Fibroblast of the aortic adventitia (primary cell): ENCODE measurements around the gene TIMP3. TPM values are rescaled to one million over a fixed set of nuclear protein-coding genes. Genes with fewer than 3 reads are reported as not detected.

Experiments used
- DNase-seq: peaks from one replicate; pipeline ENCODE4 v3.0.0-alpha.2; 2010; ENCODE audit warnings: low read depth
- H3K4me3 ChIP-seq: 2 replicates; pipeline ENCODE4 v1.5.1; 2011; ENCODE audit warnings: low read depth, mild to moderate bottlenecking, control low read depth, low read length, moderate library complexity
- total RNA-seq: library from RNA; depleted of rRNA; stranded (reverse); fragments of >200 nt; gene quantifications from 2 replicates; pipeline ENCODE4 v1.2.3, GENCODE V29; 2012; ENCODE audit warnings: low replicate concordance
- TF ChIP-seq, protein P1 (sequence below): IDR thresholded peaks from 2 replicates; pipeline ENCODE4 v1.5.1; 2011; ENCODE audit warnings: mild to moderate bottlenecking, low read length, control low read depth, inconsistent platforms; ENCODE audit not compliant: insufficient read depth

TIMP3 gene
- total RNA-seq, 1 donor = 329 TPM

DNA sequence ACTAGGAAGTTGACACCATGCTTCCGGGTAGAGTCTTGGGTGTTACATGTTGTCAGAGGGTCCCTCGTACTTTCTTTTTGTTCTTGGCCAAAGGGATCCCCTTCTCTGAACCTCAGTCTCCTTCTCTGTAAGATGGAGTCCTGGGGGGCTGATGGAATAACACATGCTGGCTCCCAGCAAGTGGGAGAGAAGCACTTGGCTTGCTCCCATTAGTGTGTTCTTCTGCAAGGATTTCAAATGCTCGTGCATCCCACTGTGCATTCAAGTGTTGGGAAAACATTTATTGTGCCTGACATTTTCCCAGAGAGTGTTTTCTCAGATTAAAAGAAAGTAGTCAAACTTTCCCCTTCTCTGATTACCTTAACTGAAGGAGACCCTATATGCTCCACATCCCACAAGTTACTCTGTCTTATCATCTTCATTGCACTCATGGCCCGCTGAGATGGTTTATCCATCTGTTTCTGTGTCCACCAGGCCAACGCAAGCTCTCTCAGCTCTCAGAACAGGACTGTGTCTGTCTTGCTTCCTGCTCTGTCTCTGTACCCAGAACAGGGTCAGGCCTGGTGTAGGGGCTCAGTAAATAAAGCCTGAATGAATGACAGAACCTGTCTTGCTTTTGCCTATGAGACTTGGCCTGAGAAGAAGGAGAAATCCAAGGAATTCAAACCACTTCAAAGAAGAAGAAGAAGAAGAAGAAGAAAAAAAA, 16.0 kb upstream of the TIMP3 start:
- TF ChIP-seq, protein P1, sequence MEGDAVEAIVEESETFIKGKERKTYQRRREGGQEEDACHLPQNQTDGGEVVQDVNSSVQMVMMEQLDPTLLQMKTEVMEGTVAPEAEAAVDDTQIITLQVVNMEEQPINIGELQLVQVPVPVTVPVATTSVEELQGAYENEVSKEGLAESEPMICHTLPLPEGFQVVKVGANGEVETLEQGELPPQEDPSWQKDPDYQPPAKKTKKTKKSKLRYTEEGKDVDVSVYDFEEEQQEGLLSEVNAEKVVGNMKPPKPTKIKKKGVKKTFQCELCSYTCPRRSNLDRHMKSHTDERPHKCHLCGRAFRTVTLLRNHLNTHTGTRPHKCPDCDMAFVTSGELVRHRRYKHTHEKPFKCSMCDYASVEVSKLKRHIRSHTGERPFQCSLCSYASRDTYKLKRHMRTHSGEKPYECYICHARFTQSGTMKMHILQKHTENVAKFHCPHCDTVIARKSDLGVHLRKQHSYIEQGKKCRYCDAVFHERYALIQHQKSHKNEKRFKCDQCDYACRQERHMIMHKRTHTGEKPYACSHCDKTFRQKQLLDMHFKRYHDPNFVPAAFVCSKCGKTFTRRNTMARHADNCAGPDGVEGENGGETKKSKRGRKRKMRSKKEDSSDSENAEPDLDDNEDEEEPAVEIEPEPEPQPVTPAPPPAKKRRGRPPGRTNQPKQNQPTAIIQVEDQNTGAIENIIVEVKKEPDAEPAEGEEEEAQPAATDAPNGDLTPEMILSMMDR = no peak
- no peak overlapping the region for H3K4me3 ChIP-seq
- no peak for DNase-seq

DNA sequence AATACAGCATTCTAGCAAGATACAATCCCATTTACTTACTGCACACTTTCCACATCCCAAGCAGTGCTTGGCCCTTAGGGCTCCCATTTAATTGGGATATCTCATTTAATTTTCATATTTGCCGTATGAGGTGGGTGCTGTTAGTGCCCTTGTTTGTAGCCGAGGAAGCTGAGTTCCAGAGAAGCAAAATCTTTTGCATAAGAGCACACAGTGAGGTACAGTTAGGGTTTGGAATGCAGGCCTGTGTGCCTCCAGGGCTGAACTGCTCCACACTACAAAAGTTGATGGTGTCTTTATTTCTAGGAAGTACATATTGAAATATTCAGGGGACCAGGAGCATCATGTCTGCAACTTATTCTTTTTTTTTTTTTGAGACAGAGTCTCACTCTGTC, 15.5 kb upstream of the TIMP3 start:
- TF ChIP-seq, protein P1 = no peak
- no peak overlapping the region for H3K4me3 ChIP-seq
- DNase-seq = no peak

DNA sequence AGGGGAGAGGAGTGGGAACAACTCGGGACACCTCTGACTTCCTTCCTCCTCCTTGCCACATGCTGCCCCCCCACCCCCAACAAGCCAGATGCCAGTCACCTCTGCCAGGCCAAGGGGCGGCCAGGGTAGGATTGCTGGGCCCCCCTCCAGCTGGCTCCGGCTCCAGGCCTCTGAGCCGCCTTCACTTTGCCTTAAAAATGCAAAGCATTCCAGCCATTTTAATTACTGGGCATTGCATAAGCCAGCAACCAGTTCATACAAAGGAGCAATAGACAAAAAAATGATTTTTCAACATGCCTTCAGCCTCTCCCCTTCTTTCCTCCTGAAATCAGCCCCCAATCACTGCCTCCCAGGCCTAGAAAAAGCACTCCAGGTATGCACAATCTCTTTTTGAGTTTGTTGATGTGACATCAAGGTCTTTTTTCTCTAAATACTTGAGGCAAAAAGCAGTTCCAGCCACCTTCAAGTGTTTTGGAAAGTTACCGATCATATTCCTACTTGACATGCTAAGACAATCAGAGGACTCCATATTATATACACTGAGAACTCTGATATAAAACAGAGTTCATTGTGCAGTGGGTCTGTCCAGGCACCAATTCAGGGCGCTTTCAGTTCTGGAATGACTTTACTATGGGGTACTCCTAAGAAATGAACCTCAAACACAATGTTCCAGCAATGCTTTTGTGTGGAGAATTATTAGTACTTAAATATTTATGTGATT, 12.4 kb upstream of the TIMP3 start:
- TF ChIP-seq, protein P1 = no peak
- peak; percentile 91 for DNase-seq
- H3K4me3 ChIP-seq = no peak overlapping the region

DNA sequence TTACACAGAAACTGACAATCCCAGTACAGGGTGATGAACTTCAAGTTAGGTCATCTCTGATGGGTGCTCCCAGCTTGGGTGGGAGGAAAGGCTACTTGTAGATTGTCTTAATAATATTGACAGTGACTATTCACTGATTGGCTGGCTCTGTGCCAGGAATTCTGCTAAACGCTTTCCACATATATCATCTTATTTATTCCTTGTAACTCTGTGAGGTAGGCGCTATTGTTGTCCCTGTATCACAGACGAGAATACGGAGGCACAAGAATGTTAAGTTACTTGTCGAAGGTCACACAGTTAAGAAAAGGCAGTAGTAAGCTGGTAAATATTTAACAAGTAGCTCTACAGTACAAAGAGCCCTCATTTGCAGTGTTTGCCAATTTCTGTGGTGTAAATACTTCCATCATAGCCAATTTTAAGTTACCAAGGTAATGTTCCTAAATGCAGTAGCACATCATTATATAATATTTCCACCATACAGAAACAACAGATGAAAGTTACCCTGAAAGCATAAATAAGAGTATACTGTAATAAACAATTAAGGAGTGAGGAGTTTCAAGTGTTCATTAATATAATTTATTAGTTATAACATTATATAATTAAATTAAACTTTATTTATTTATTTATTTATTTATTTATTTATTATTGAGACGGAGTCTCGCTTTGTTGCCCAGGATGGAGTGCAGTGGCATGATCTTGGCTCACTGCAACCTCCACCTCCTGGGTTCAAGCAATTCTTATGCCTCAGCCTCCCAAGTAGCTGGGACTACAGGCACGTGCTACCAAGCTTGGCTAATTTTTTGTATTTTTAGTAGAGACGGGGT, 11.5 kb upstream of the TIMP3 start:
- TF ChIP-seq, protein P1 = no peak
- DNase-seq = no peak
- H3K4me3 ChIP-seq = no peak overlapping the region

DNA sequence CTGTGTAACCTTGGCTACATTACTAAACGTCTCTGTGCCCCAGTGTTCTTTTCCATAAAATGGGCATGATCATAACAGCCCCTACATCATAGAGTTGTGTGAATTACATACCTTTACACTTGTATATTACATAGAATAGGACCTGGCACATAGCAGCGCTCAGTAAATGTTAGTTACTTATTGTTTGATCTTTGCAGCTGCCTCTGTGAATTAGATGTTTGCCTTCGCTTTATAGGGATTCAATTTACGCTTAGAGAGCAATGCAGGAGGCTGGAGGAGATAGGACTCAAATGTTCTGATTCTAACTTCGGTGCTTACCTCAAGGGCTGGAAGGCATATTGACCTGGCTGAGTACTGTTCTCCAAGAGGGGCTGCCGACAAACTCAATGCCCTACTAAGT, 10.4 kb upstream of the TIMP3 start:
- TF ChIP-seq, protein P1 = no peak
- no peak overlapping the region for H3K4me3 ChIP-seq
- no peak for DNase-seq

DNA sequence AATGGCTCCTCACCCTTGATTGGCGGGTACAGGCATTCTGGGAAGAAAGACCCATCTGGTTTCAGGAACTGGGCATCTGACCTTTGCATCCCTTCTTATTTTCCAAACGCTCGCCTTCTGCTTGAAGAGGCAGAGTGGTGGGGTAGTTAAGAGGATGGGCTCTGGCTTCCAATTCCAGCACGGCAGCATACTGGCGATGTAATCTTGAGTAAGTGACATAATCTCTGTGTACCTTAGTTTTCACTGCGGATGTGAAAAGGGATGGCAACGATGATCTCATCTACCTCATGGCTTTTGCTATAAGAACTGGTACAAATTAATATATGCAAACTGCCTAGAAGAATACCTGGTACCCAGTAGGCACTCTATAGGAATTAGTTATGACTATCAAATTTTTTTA, 10.0 kb upstream of the TIMP3 start:
- DNase-seq = no peak
- no peak overlapping the region for H3K4me3 ChIP-seq
- TF ChIP-seq, protein P1 = no peak
